IMR-90 (cell line): Measurements from ENCODE around the gene CD101. TPM values are rescaled to one million over a fixed set of nuclear protein-coding genes. Genes with fewer than 3 reads are reported as not detected.

Experiments used
- ATAC-seq: fragments of 200-7000 bp; cut with Tn5 transposase; 2 replicates; pipeline ENCODE4 v1.9.1; 2020; ENCODE audit warnings: low read depth, mild to moderate bottlenecking, moderate library complexity
- BruUV-seq: library from RNA; stranded (reverse); fragments of 400-500 nt; replicated peaks from 2 replicates; lab custom pipeline; 2021; lab: Mats Ljungman, UMichigan
- CTCF ChIA-PET: fragments of 300-600 bp; formaldehyde crosslinking; extraction: SDS; loops from one replicate; lab custom pipeline; 2021; ENCODE audit warnings: antibody characterized with exemption; lab: Yijun Ruan, JAX
- POLR2A ChIA-PET: fragments of 300-600 bp; sonication (Branson Sonifier 250); formaldehyde crosslinking; loops from one replicate; lab custom pipeline; 2022; ENCODE audit warnings: antibody characterized with exemption; ENCODE audit not compliant: unreplicated experiment; lab: Charles Lee
- DNase-seq: peaks from one replicate; pipeline ENCODE4 v3.0.0; 2013
- H2AFZ ChIP-seq: replicated peaks from 2 replicates; pipeline ENCODE3; 2013; ENCODE audit warnings: low read length, mild to moderate bottlenecking; ENCODE audit not compliant: poor library complexity
- H2AK5ac ChIP-seq: 2 replicates; pipeline ENCODE4 v1.6.1; 2013; ENCODE audit warnings: low read depth, low read length, inconsistent platforms
- H2AK9ac ChIP-seq: replicated peaks from 2 replicates; pipeline ENCODE3; 2013; ENCODE audit warnings: mild to moderate bottlenecking, low read depth, low read length, moderate library complexity; ENCODE audit not compliant: poor library complexity
- H2BK120ac ChIP-seq: 2 replicates; pipeline ENCODE4 v1.6.1; 2013; ENCODE audit warnings: low read depth, low read length, inconsistent platforms
- H2BK15ac ChIP-seq: 3 replicates; pipeline ENCODE4 v1.6.1; 2013; ENCODE audit warnings: low read depth, low read length, inconsistent platforms
- H2BK20ac ChIP-seq: 2 replicates; pipeline ENCODE4 v1.6.1; 2013; ENCODE audit warnings: low read depth, mild to moderate bottlenecking, inconsistent platforms, low read length, moderate library complexity
- H2BK5ac ChIP-seq: 2 replicates; pipeline ENCODE4 v1.6.1; 2013; ENCODE audit warnings: mild to moderate bottlenecking, low read depth, low read length, inconsistent platforms; ENCODE audit not compliant: poor library complexity, severe bottlenecking
- H3K14ac ChIP-seq: replicated peaks from 2 replicates; pipeline ENCODE4 v1.6.1; 2013; ENCODE audit warnings: low read depth, low read length, inconsistent platforms
- H3K18ac ChIP-seq: 2 replicates; pipeline ENCODE4 v1.6.1; 2013; ENCODE audit warnings: low read depth, low read length, control low read depth
- H3K23ac ChIP-seq: 2 replicates; pipeline ENCODE4 v1.6.1; 2013; ENCODE audit warnings: low read depth, low read length, inconsistent platforms
- H3K27ac ChIP-seq: 2 replicates; pipeline ENCODE4 v1.5.1; 2013; ENCODE audit warnings: mild to moderate bottlenecking, control low read depth, low read length; ENCODE audit not compliant: insufficient read depth
- H3K27me3 ChIP-seq: 2 replicates; pipeline ENCODE4 v1.6.1; 2013; ENCODE audit warnings: low read length; ENCODE audit not compliant: control insufficient read depth, insufficient read depth
- H3K36me3 ChIP-seq: 2 replicates; pipeline ENCODE4 v1.6.1; 2013; ENCODE audit warnings: low read length, mixed read lengths; ENCODE audit not compliant: control insufficient read depth, insufficient read depth
- H3K4ac ChIP-seq: 2 replicates; pipeline ENCODE4 v1.6.1; 2013; ENCODE audit warnings: low read depth, low read length, inconsistent platforms
- H3K4me1 ChIP-seq: 2 replicates; pipeline ENCODE4 v1.6.1; 2013; ENCODE audit warnings: low read length, mixed read lengths; ENCODE audit not compliant: control insufficient read depth, insufficient read depth
- H3K4me2 ChIP-seq: 2 replicates; pipeline ENCODE4 v1.6.1; 2013; ENCODE audit warnings: low read depth, mild to moderate bottlenecking, control low read depth, low read length, moderate library complexity
- H3K4me3 ChIP-seq: 2 replicates; pipeline ENCODE4 v1.5.1; 2013; ENCODE audit warnings: low read depth, mild to moderate bottlenecking, control low read depth, low read length, moderate library complexity; ENCODE audit not compliant: insufficient read depth
- H3K56ac ChIP-seq: 2 replicates; pipeline ENCODE4 v1.6.1; 2013; ENCODE audit warnings: low read length, inconsistent platforms; ENCODE audit not compliant: insufficient read depth; ENCODE audit errors: extremely low read depth
- H3K79me1 ChIP-seq, 2 experiments: 2 replicates each; pipeline ENCODE4 v1.6.1; 2013; ENCODE audit warnings: low read length in 2 of 2, inconsistent platforms in 1 of 2, low read depth in 1 of 2
- H3K9ac ChIP-seq: 2 replicates; pipeline ENCODE4 v1.6.1; 2013; ENCODE audit warnings: low read depth, low read length, control low read depth
- H3K9me1 ChIP-seq: 2 replicates; pipeline ENCODE4 v1.6.1; 2013; ENCODE audit warnings: low read length, inconsistent platforms; ENCODE audit not compliant: insufficient read depth
- H3K9me3 ChIP-seq: 2 replicates; pipeline ENCODE4 v1.6.1; 2013; ENCODE audit warnings: low read length; ENCODE audit not compliant: control insufficient read depth, insufficient read depth
- H4K20me1 ChIP-seq: 2 replicates; pipeline ENCODE4 v1.6.1; 2013; ENCODE audit warnings: low read length, inconsistent platforms; ENCODE audit not compliant: insufficient read depth
- H4K5ac ChIP-seq: 2 replicates; pipeline ENCODE4 v1.6.1; 2013; ENCODE audit warnings: mild to moderate bottlenecking, low read depth, low read length, control low read depth
- H4K8ac ChIP-seq, 2 experiments: 2 replicates each; pipeline ENCODE4 v1.6.1; 2013; ENCODE audit warnings: low read depth in 2 of 2, low read length in 2 of 2, control low read depth in 1 of 2, inconsistent platforms in 1 of 2
- H4K91ac ChIP-seq: 2 replicates; pipeline ENCODE4 v1.6.1; 2013; ENCODE audit warnings: low read depth, low read length, inconsistent platforms; ENCODE audit not compliant: insufficient read depth
- BHLHE40 ChIP-seq: fragments of 150-350 bp; IDR thresholded peaks from 2 replicates; pipeline ENCODE4 v1.6.1; 2016; ENCODE audit warnings: mild to moderate bottlenecking, low read depth, low read length
- CHD1 ChIP-seq: IDR thresholded peaks from 2 replicates; pipeline ENCODE4 v1.6.1; 2012; ENCODE audit warnings: low read depth, low read length, improper control_type of control experiment
- FOS ChIP-seq: fragments of 150-350 bp; IDR thresholded peaks from 2 replicates; pipeline ENCODE4 v1.6.1; 2016; ENCODE audit warnings: low read depth, low read length
- MAFK ChIP-seq: IDR thresholded peaks from 2 replicates; pipeline ENCODE4 v1.6.1; 2012; ENCODE audit warnings: low read depth, low read length, improper control_type of control experiment
- MAZ ChIP-seq: IDR thresholded peaks from 2 replicates; pipeline ENCODE4 v1.6.1; 2012; ENCODE audit warnings: low read depth, mild to moderate bottlenecking, low read length, improper control_type of control experiment, moderate library complexity, borderline replicate concordance
- MXI1 ChIP-seq: IDR thresholded peaks from 2 replicates; pipeline ENCODE4 v1.6.1; 2012; ENCODE audit warnings: low read depth, mild to moderate bottlenecking, low read length, moderate library complexity, borderline replicate concordance
- NFE2L2 ChIP-seq: fragments of 150-350 bp; IDR thresholded peaks from 2 replicates; pipeline ENCODE4 v1.6.1; 2016; ENCODE audit warnings: low read depth, mild to moderate bottlenecking, low read length
- POLR2A ChIP-seq: IDR thresholded peaks from 2 replicates; pipeline ENCODE4 v1.6.1; 2012; ENCODE audit warnings: mild to moderate bottlenecking, low read depth, low read length
- RAD21 ChIP-seq: IDR thresholded peaks from 2 replicates; pipeline ENCODE4 v1.6.1; 2012; ENCODE audit warnings: low read length, improper control_type of control experiment
- SMC3 ChIP-seq: fragments of 150-350 bp; IDR thresholded peaks from 2 replicates; pipeline ENCODE4 v1.6.1; 2016; ENCODE audit warnings: low read depth, mild to moderate bottlenecking, antibody characterized with exemption, low read length, moderate library complexity
- WGBS, 2 experiments: methylation state at CpG; one replicate each; pipeline versions ENCODE4 v1.1.5 to v1.1.7; 2013; ENCODE audit warnings: missing lambda C conversion rate in 2 of 2; ENCODE audit not compliant: insufficient read length in 1 of 2; ENCODE audit errors: extremely low coverage in 2 of 2; 5-methylcytosine and 5-hydroxymethylcytosine counted together
- dilution Hi-C: fragments of 300-500 bp; cut with HindIII; formaldehyde crosslinking; loops from one replicate; pipeline ENCODE4 v1.14.3; 2018; ENCODE audit warnings: low sequenced_read_pairs; ENCODE audit not compliant: unreplicated experiment
- in situ Hi-C: fragments of 300-500 bp; cut with MboI; formaldehyde crosslinking; loops from 3 replicates; pipeline ENCODE4 v1.14.3; 2019; ENCODE audit warnings: low sequenced_read_pairs, inconsistent platforms, mixed read lengths
- intact Hi-C: fragments of 100-400 bp; cut with micrococcal nuclease; formaldehyde crosslinking; loops from 2 replicates; pipeline ENCODE4 v1.10.0; 2022
- polyA plus RNA-seq, 3 experiments: library from polyadenylated mRNA; depleted of rRNA; stranded (reverse); fragments of >200 nt; gene quantifications; 2 replicates each; pipeline ENCODE4 v1.2.3, GENCODE V29; 2012; ENCODE audit warnings: low replicate concordance in 1 of 3
- total RNA-seq: library from RNA; depleted of rRNA; stranded (reverse); fragments of >200 nt; gene quantifications from 2 replicates; pipeline ENCODE4 v1.2.3, GENCODE V29; 2012
- TF ChIP-seq, protein P1 (sequence below): fragments of 150-350 bp; IDR thresholded peaks from 2 replicates; pipeline ENCODE4 v1.6.1; 2017; ENCODE audit warnings: mild to moderate bottlenecking, antibody characterized with exemption, low read length, low read depth

CD101 gene
- total and polyA plus RNA-seq, 2 of the 4 experiments (the other 2 are of a cell fraction): not detected

DNA sequence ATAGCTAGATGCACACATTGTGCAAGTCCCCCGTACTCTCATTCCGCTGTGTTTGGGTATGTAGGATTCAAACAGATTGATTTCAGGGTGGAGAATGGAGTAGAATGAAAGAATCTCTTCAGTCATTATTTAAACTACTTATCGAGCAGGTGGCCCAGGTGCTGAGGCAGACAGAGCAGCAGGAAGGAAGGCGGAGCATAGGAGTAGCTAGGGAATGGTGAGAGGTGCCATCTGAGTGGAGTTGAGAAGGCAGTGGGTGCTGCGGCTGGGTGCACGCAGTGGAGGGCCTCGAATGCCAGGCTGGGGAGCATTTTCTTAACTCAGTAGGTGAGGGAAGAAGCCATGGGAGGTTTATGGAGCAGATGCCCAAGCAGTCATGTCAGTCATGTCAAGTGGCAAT, 45.2 kb upstream of the CD101 start:
- in situ Hi-C loops: no loop called here
- no peak overlapping the region for H2AFZ ChIP-seq
- H3K79me1 ChIP-seq: no peaks in the 10 kb centered on the region
- intact Hi-C loops: no loop called here
- no peaks in the 10 kb centered on the region; the same call in 1 of the 2 replicates for H3K27me3 ChIP-seq
- H4K5ac ChIP-seq: no peak overlapping the region
- H4K91ac ChIP-seq: no peak overlapping the region
- H3K36me3 ChIP-seq: no peaks in the 10 kb centered on the region
- DNase-seq: no peak
- BruUV-seq: no TSS peak
- 70% methylated on average over 2 of the region's 7 CpGs; no CpG with 5 or more reads in 1 of the 2 experiments for WGBS, 2 experiments
- no peak overlapping the region for H2BK15ac ChIP-seq
- dilution Hi-C loops: no loop called here
- H3K4ac ChIP-seq: no peak overlapping the region
- no peak overlapping the region for H2BK120ac ChIP-seq
- H2BK5ac ChIP-seq: no peak overlapping the region
- ChIA-PET CTCF (no interaction called here), POLR2A (no interaction called here)
- H3K4me3 ChIP-seq: no peak overlapping the region
- H3K27ac ChIP-seq: no peak overlapping the region
- no peak for ATAC-seq
- no peaks in the 10 kb centered on the region for H3K4me1 ChIP-seq
- H3K9me1 ChIP-seq: no peaks in the 10 kb centered on the region
- H2AK9ac ChIP-seq: no peak overlapping the region
- no peak overlapping the region for H3K4me2 ChIP-seq
- H3K14ac ChIP-seq: no peak overlapping the region
- H4K20me1 ChIP-seq: no peaks in the 10 kb centered on the region
- no peak overlapping the region for H3K56ac ChIP-seq
- TF ChIP-seq, protein P1, sequence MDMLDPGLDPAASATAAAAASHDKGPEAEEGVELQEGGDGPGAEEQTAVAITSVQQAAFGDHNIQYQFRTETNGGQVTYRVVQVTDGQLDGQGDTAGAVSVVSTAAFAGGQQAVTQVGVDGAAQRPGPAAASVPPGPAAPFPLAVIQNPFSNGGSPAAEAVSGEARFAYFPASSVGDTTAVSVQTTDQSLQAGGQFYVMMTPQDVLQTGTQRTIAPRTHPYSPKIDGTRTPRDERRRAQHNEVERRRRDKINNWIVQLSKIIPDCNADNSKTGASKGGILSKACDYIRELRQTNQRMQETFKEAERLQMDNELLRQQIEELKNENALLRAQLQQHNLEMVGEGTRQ: no peak
- TF ChIP-seq NFE2L2 (no peak), POLR2A (no peak), FOS (no peak), MAFK (no peak), MAZ (no peak), MXI1 (no peak), BHLHE40 (no peak), RAD21 (no peak), CHD1 (no peak), SMC3 (no peak)
- no peaks in the 10 kb centered on the region for H3K9me3 ChIP-seq
- H2BK20ac ChIP-seq: no peak overlapping the region
- H3K9ac ChIP-seq: no peak overlapping the region
- no peak overlapping the region for H4K8ac ChIP-seq
- H3K18ac ChIP-seq: no peak overlapping the region
- no peak overlapping the region for H3K23ac ChIP-seq
- H2AK5ac ChIP-seq: no peak overlapping the region
